H9 (cell line): ENCODE data around the gene SAT2. TPM values are rescaled to one million over a fixed set of nuclear protein-coding genes. Genes with fewer than 3 reads are reported as not detected.

Source experiments
- DNase-seq: peaks from one replicate; pipeline ENCODE4 v3.0.0-alpha.2; 2017
- H2AFZ ChIP-seq: one replicate; pipeline ENCODE4 v1.6.1; 2013; ENCODE audit warnings: mild to moderate bottlenecking, low read length, control low read depth, moderate library complexity
- H2AK5ac ChIP-seq: 2 replicates; pipeline ENCODE4 v1.6.1; 2013; ENCODE audit warnings: low read length, control low read depth, mixed read lengths; ENCODE audit not compliant: insufficient read length
- H2BK120ac ChIP-seq: one replicate; pipeline ENCODE4 v1.6.1; 2013; ENCODE audit warnings: low read depth, mild to moderate bottlenecking, low read length, control low read depth, inconsistent platforms; ENCODE audit not compliant: poor library complexity, severe bottlenecking
- H2BK12ac ChIP-seq: 2 replicates; pipeline ENCODE4 v1.6.1; 2013; ENCODE audit warnings: low read length, control low read depth, mixed read lengths, low read depth; ENCODE audit not compliant: insufficient read length
- H2BK15ac ChIP-seq: 2 replicates; pipeline ENCODE4 v1.6.1; 2013; ENCODE audit warnings: low read depth, low read length, control low read depth
- H2BK20ac ChIP-seq: one replicate; pipeline ENCODE4 v1.6.1; 2013; ENCODE audit warnings: low read depth, mild to moderate bottlenecking, low read length, control low read depth, inconsistent platforms; ENCODE audit not compliant: poor library complexity, severe bottlenecking
- H2BK5ac ChIP-seq: 2 replicates; pipeline ENCODE4 v1.6.1; 2013; ENCODE audit warnings: low read length, control low read depth, mixed read lengths; ENCODE audit not compliant: insufficient read length
- H3K14ac ChIP-seq: 2 replicates; pipeline ENCODE4 v1.6.1; 2013; ENCODE audit warnings: low read length, control low read depth; ENCODE audit not compliant: insufficient read depth
- H3K18ac ChIP-seq: 2 replicates; pipeline ENCODE4 v1.6.1; 2013; ENCODE audit warnings: low read depth, mild to moderate bottlenecking, mixed read lengths, low read length, control low read depth; ENCODE audit not compliant: insufficient read length
- H3K23ac ChIP-seq: 2 replicates; pipeline ENCODE4 v1.6.1; 2013; ENCODE audit warnings: low read length, control low read depth, mixed read lengths, low read depth; ENCODE audit not compliant: insufficient read length
- H3K23me2 ChIP-seq: 2 replicates; pipeline ENCODE4 v1.6.1; 2013; ENCODE audit warnings: low read depth, mild to moderate bottlenecking, mixed read lengths, low read length, control low read depth; ENCODE audit not compliant: insufficient read length, poor library complexity, severe bottlenecking
- H3K27ac ChIP-seq: 2 replicates; pipeline ENCODE4 v1.5.1; 2013; ENCODE audit warnings: low read length, control low read depth, mixed read lengths, low read depth; ENCODE audit not compliant: insufficient read length
- H3K27me3 ChIP-seq: 2 replicates; pipeline ENCODE4 v1.6.1; 2013; ENCODE audit warnings: low read length, control low read depth, inconsistent platforms; ENCODE audit not compliant: insufficient read depth
- H3K4ac ChIP-seq: 2 replicates; pipeline ENCODE4 v1.6.1; 2013; ENCODE audit warnings: low read depth, mild to moderate bottlenecking, control low read depth, inconsistent platforms, low read length, moderate library complexity
- H3K4me1 ChIP-seq: 2 replicates; pipeline ENCODE4 v1.6.1; 2013; ENCODE audit warnings: low read length, control low read depth, inconsistent platforms; ENCODE audit not compliant: insufficient read depth
- H3K4me2 ChIP-seq: 2 replicates; pipeline ENCODE4 v1.6.1; 2013; ENCODE audit warnings: low read length, control low read depth, mixed read lengths; ENCODE audit not compliant: insufficient read length, insufficient read depth
- H3K56ac ChIP-seq: 2 replicates; pipeline ENCODE4 v1.6.1; 2013; ENCODE audit warnings: low read depth, mild to moderate bottlenecking, mixed read lengths, low read length, control low read depth; ENCODE audit not compliant: insufficient read length
- H3K79me1 ChIP-seq: 2 replicates; pipeline ENCODE4 v1.6.1; 2013; ENCODE audit warnings: low read depth, mild to moderate bottlenecking, moderate library complexity, low read length, control low read depth, inconsistent platforms; ENCODE audit not compliant: insufficient read depth, poor library complexity, severe bottlenecking
- H3K79me2 ChIP-seq: 2 replicates; pipeline ENCODE4 v1.6.1; 2013; ENCODE audit warnings: low read length, control low read depth, inconsistent platforms; ENCODE audit not compliant: insufficient read depth
- H3K9ac ChIP-seq: 2 replicates; pipeline ENCODE4 v1.6.1; 2013; ENCODE audit warnings: low read length, control low read depth, mixed read lengths; ENCODE audit not compliant: insufficient read length; ENCODE audit errors: extremely low read depth
- H3K9me3 ChIP-seq: one replicate; pipeline ENCODE4 v1.6.1; 2013; ENCODE audit warnings: low read depth, low read length, inconsistent platforms; ENCODE audit not compliant: control insufficient read depth
- H3T11ph ChIP-seq: one replicate; pipeline ENCODE4 v1.6.1; 2013; ENCODE audit warnings: mild to moderate bottlenecking, low read length, control low read depth, inconsistent platforms
- H4K20me1 ChIP-seq: one replicate; pipeline ENCODE4 v1.6.1; 2013; ENCODE audit not compliant: control insufficient read depth, insufficient read length, insufficient read depth
- H4K5ac ChIP-seq: 2 replicates; pipeline ENCODE4 v1.6.1; 2013; ENCODE audit warnings: low read depth, mild to moderate bottlenecking, mixed read lengths, low read length, control low read depth; ENCODE audit not compliant: insufficient read length
- H4K8ac ChIP-seq: replicated peaks from 2 replicates; pipeline ENCODE4 v1.6.1; 2013; ENCODE audit warnings: low read length, control low read depth, mixed read lengths, low read depth; ENCODE audit not compliant: insufficient read length
- H4K91ac ChIP-seq: 2 replicates; pipeline ENCODE4 v1.6.1; 2013; ENCODE audit warnings: low read depth, mild to moderate bottlenecking, moderate library complexity, mixed read lengths, low read length, control low read depth; ENCODE audit not compliant: insufficient read length
- H3K27ac Mint-ChIP-seq, 3 experiments: 2 replicates in 2 of 3; 3 replicates in 1 of 3; pipeline ENCODE4 v1.8.0; 2020 to 2021; ENCODE audit warnings: mixed read lengths in 3 of 3, mild to moderate bottlenecking in 1 of 3, moderate library complexity in 1 of 3
- H3K27me3 Mint-ChIP-seq: 2 replicates; pipeline ENCODE4 v1.8.0; 2021; ENCODE audit warnings: low read depth, mild to moderate bottlenecking, moderate library complexity, mixed read lengths
- H3K36me3 Mint-ChIP-seq, 3 experiments: 2 replicates in 2 of 3; 3 replicates in 1 of 3; pipeline ENCODE4 v1.8.0; 2020 to 2021; ENCODE audit warnings: low read depth in 3 of 3, mixed read lengths in 3 of 3; ENCODE audit not compliant: insufficient read depth in 1 of 3
- H3K4me1 Mint-ChIP-seq, 2 experiments: 2 replicates each; pipeline ENCODE4 v1.8.0; 2020; ENCODE audit warnings: mixed read lengths in 2 of 2
- H3K4me3 Mint-ChIP-seq, 2 experiments: 2 replicates in 1 of 2; 3 replicates in 1 of 2; pipeline ENCODE4 v1.8.0; 2020 to 2021; ENCODE audit warnings: mild to moderate bottlenecking in 2 of 2, mixed read lengths in 2 of 2, moderate library complexity in 1 of 2
- H3K9me3 Mint-ChIP-seq, 2 experiments: 2 replicates in 1 of 2; 3 replicates in 1 of 2; pipeline ENCODE4 v1.8.0; 2020; ENCODE audit warnings: mild to moderate bottlenecking in 2 of 2, mixed read lengths in 2 of 2, moderate library complexity in 1 of 2
- CTCF ChIP-seq: fragments of 200-600 bp; sonication (generic); conservative IDR thresholded peaks from 3 replicates; pipeline ENCODE4 v1.8.0; 2021; ENCODE audit warnings: antibody characterized with exemption, mild to moderate bottlenecking
- WGBS: extraction: QIAGEN DNeasy Blood & Tissue Kit; methylation state at CpG from one replicate; pipeline ENCODE4 v1.1.7; 2013; ENCODE audit warnings: missing lambda C conversion rate, low lambda C conversion rate, mixed read lengths; ENCODE audit not compliant: insufficient read length; ENCODE audit errors: extremely low coverage; 5-methylcytosine and 5-hydroxymethylcytosine counted together
- total RNA-seq: library from RNA; stranded (reverse); gene quantifications from 2 replicates; pipeline ENCODE4 v1.2.1, GENCODE V29; 2021

SAT2 gene
- total RNA-seq, 1 experiment from 2014 or later = 72.1 TPM

- Histone ChIP-seq H3T11ph (no peak overlapping the region), H3K9me3 (no peaks in the 10 kb centered on the region), H3K79me2 (no peaks in the 10 kb centered on the region), H4K8ac (no peak overlapping the region), H3K18ac (no peak overlapping the region), H3K4me2 (no peak overlapping the region), H2BK15ac (no peak overlapping the region), H3K27ac (no peak overlapping the region), H3K4me1 (peaks cover 2% of the 10 kb centered on the region; the same call in 1 of the 2 replicates), H2BK5ac (no peak overlapping the region), H4K5ac (no peak overlapping the region), H3K4ac (no peak overlapping the region), H4K20me1 (no peaks in the 10 kb centered on the region), H3K56ac (no peak overlapping the region), H2AFZ (no peak overlapping the region), H3K79me1 (no peaks in the 10 kb centered on the region), H3K14ac (no peak overlapping the region), H3K23ac (no peak overlapping the region), H2BK20ac (no peak overlapping the region), H3K9ac (no peak overlapping the region), H3K27me3 (no peaks in the 10 kb centered on the region), H4K91ac (no peak overlapping the region), H3K23me2 (no peaks in the 10 kb centered on the region), H2AK5ac (no peak overlapping the region), H2BK12ac (no peak overlapping the region), H2BK120ac (no peak overlapping the region)
- Mint-ChIP-seq H3K4me1 (peaks cover 26 to 38% of the 10 kb centered on the region in 2 experiments), H3K9me3 (no peaks in the 10 kb centered on the region), H3K27ac (peak overlapping the region in 2 of 3 experiments; percentile 25 to 74; a peak in 1 of 7 replicates), H3K4me3 (no peak overlapping the region), H3K36me3 (no peaks in the 10 kb centered on the region), H3K27me3 (peaks cover 3% of the 10 kb centered on the region; the same call in 1 of the 2 replicates)
- WGBS = no CpG with 5 or more reads among the region's 2 CpGs
- DNase-seq = peak; percentile 50
- TF ChIP-seq CTCF = no peak; the same call in 2 of the 3 replicates
Measured at GRCh38 chr17:7633093-7633492, 5.5 kb upstream of the SAT2 start.
